ENCODE data around the gene CRYBA2. TPM values are rescaled to one million over a fixed set of nuclear protein-coding genes. Genes with fewer than 3 reads are reported as not detected.

Gene CRYBA2, protein sequence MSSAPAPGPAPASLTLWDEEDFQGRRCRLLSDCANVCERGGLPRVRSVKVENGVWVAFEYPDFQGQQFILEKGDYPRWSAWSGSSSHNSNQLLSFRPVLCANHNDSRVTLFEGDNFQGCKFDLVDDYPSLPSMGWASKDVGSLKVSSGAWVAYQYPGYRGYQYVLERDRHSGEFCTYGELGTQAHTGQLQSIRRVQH
- 1 to 10 TPM; 2.6 to 3.5 TPM for total RNA-seq
- not detected for polyA plus RNA-seq (2013, experiment 1 of 2)
- polyA plus RNA-seq (2013, experiment 2 of 2), result not detected
- long read RNA-seq, experiment 1, result 0 reads
- long read RNA-seq, experiment 2, partial matches to known transcripts, result 1 of 1 reads
- long read RNA-seq, experiment 2, other reads (novel, unspliced or antisense), result 0 of 1 reads
- long read RNA-seq, experiment 3, partial matches to known transcripts, result 0 of 1 reads
- long read RNA-seq, experiment 3, other reads (novel, unspliced or antisense), result 1 of 1 reads
- long read RNA-seq, experiment 4, result 0 reads

DNA sequence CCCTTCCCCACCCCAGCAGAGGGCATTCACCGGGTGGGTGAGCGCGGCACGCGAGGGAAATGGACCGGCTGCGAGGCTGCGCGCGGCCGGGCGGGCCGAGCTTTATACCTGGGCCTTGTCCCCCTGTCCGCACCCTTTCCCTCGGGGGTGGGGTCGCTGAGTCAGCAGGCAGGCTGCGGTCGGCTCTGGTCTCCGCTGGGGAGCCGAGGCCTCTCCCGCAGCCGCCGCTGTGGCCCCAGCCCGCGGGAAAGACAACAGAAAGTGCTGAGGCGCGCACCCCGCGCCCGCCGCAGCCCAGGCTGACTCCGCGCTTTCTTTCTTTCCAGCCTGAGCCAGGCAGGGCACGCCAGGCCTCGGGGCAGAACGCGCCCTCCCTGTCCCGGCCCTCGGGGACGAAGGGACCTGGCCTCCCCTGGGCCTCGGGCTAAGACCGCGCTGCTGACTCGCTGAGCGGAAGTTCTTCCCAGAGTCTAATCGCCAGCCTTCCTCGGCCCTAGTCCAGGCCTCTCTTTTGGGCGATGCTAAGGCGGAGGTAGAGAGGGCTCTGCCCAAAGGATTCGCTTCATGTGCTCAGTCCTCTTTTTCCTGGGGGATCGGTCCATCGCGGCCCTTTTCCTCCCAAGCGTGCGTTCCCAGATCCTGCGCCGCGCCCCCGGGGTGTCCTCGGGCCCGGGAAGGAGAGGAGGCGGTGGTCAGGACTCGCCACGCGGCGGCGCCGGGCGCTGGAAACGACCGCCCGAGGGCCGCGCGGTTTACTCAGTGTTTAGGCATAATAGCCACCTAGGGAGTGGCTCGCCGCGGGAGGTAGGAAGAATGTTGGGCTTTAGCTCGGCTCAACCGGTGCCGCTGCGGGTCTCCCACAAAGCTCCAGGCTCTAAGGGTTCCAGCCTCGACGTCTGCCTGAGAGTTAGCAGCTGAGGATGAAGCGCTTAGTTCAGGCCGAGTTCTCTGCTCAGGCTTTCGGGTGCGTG, at the start of gene CRYBA2:
CRYBA2 (minus strand) TSS at position 78 of the 971 bp plus-strand sequence. CDS start 246 bp downstream, outside the sequence.
- TF ChIP-seq, protein P1, sequence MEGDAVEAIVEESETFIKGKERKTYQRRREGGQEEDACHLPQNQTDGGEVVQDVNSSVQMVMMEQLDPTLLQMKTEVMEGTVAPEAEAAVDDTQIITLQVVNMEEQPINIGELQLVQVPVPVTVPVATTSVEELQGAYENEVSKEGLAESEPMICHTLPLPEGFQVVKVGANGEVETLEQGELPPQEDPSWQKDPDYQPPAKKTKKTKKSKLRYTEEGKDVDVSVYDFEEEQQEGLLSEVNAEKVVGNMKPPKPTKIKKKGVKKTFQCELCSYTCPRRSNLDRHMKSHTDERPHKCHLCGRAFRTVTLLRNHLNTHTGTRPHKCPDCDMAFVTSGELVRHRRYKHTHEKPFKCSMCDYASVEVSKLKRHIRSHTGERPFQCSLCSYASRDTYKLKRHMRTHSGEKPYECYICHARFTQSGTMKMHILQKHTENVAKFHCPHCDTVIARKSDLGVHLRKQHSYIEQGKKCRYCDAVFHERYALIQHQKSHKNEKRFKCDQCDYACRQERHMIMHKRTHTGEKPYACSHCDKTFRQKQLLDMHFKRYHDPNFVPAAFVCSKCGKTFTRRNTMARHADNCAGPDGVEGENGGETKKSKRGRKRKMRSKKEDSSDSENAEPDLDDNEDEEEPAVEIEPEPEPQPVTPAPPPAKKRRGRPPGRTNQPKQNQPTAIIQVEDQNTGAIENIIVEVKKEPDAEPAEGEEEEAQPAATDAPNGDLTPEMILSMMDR (conservative IDR thresholded peaks at IDR 0.05), result peak; percentile 42
- peaks cover 91% of the 10 kb centered on the region for H3K27me3 Mint-ChIP-seq (ENCODE audit: insufficient read depth)
- WGBS, 2 experiments (ENCODE audit: insufficient coverage in 1 of 2, insufficient read length in 1 of 2), result 3 to 6% methylated on average over 31 to 88 of the region's 88 CpGs
- peak; percentile 78 for DNase-seq
- Histone ChIP-seq H3K4me1 (ENCODE audit: control insufficient read depth, insufficient read depth, low read length) (peaks cover 17% of the 10 kb centered on the region), H3K9me3 (ENCODE audit: control insufficient read depth, low read length) (no peaks in the 10 kb centered on the region), H3K4me3 (ENCODE audit: low read length) (peak within 1 kb of the TSS; percentile 73), H3K27me3 (ENCODE audit: control insufficient read depth, insufficient read depth, low read length, poor library complexity, severe bottlenecking) (peaks cover 74% of the 10 kb centered on the region), H3K36me3 (ENCODE audit: control insufficient read depth, insufficient read depth, low read length) (no peaks in the 10 kb centered on the region), H3K27ac (ENCODE audit: low read depth, low read length) (no peak within 1 kb of the TSS), H3K9ac (ENCODE audit: extremely low read depth, low read length, poor library complexity, severe bottlenecking) (no peak within 1 kb of the TSS)
- peak within 1 kb of the TSS; percentile 19 for H3K4me3 Mint-ChIP-seq
- peaks cover 20% of the 10 kb centered on the region for H3K4me1 Mint-ChIP-seq
- H3K27ac Mint-ChIP-seq, result no peak within 1 kb of the TSS
- no peaks in the 10 kb centered on the region for H3K9me3 Mint-ChIP-seq
- H3K36me3 Mint-ChIP-seq (ENCODE audit: low read depth), result no peaks in the 10 kb centered on the region

DNA sequence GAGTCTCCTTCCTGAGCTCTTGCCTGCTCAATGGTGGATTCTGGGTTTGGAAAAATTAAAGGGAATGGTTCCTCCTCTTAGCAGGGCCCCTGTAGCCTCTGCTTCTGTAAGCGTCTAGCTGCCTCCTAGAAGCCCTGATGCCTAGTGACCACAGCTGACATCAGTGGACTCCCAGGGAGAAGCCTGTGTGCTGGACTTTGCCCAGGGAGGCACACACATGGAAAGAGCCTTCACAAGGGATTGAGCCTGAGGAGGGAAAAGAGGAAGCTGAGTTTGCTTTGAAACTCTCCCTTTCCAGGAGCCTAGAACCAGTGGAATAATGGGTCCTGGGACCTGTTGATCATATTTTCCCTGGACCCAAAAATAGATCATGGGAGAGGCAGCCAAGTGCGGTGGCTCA, 49.5 kb upstream of the CRYBA2 start:
- Histone ChIP-seq H3K27ac (ENCODE audit: low read depth, low read length) (no peak overlapping the region), H3K27me3 (ENCODE audit: control insufficient read depth, insufficient read depth, low read length, poor library complexity, severe bottlenecking) (peaks cover 68% of the 10 kb centered on the region), H3K4me1 (ENCODE audit: control insufficient read depth, insufficient read depth, low read length) (no peaks in the 10 kb centered on the region), H3K36me3 (ENCODE audit: control insufficient read depth, insufficient read depth, low read length) (no peaks in the 10 kb centered on the region), H3K9me3 (ENCODE audit: control insufficient read depth, low read length) (no peaks in the 10 kb centered on the region), H3K9ac (ENCODE audit: extremely low read depth, low read length, poor library complexity, severe bottlenecking) (no peak overlapping the region), H3K4me3 (ENCODE audit: low read length) (no peak overlapping the region)
- DNase-seq, result no peak
- no peaks in the 10 kb centered on the region for H3K9me3 Mint-ChIP-seq
- H3K36me3 Mint-ChIP-seq (ENCODE audit: low read depth), result no peaks in the 10 kb centered on the region
- no peak overlapping the region for H3K27ac Mint-ChIP-seq
- H3K27me3 Mint-ChIP-seq (ENCODE audit: insufficient read depth), result peaks cover 69% of the 10 kb centered on the region
- peaks cover 3% of the 10 kb centered on the region for H3K4me1 Mint-ChIP-seq
- WGBS, 2 experiments (ENCODE audit: insufficient coverage in 1 of 2, insufficient read length in 1 of 2), result 65 to 75% methylated on average over 2 of the region's 2 CpGs
- TF ChIP-seq, protein P1 (conservative IDR thresholded peaks at IDR 0.05), result no peak
- H3K4me3 Mint-ChIP-seq, result no peak overlapping the region

DNA sequence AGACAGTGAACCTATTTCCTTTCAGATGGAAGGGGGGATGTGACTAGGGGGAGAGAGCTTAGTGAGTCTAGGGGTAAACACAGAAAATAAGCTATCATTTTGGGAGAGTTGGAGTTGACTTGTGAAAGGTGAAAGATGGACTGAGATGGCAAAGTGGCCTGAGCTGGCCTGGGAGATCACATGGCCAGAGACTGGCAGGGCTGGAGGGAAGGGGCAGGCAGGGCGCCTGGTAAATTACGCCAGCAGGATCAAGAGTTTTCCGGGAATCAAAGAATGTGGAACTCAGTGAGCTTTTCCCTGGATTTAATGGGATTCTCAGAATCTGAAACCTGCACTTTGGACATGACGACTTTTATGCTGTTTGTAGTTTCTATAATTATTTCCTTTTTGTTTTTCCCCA, 48.9 kb upstream of the CRYBA2 start:
- Mint-ChIP-seq H3K9me3 (no peaks in the 10 kb centered on the region), H3K4me3 (no peak overlapping the region), H3K27ac (no peak overlapping the region), H3K4me1 (peaks cover 3% of the 10 kb centered on the region), H3K27me3 (ENCODE audit: insufficient read depth) (peaks cover 69% of the 10 kb centered on the region), H3K36me3 (ENCODE audit: low read depth) (no peaks in the 10 kb centered on the region)
- H3K9me3 ChIP-seq (ENCODE audit: control insufficient read depth, low read length), result no peaks in the 10 kb centered on the region
- H3K36me3 ChIP-seq (ENCODE audit: control insufficient read depth, insufficient read depth, low read length), result no peaks in the 10 kb centered on the region
- H3K27me3 ChIP-seq (ENCODE audit: control insufficient read depth, insufficient read depth, low read length, poor library complexity, severe bottlenecking), result peaks cover 68% of the 10 kb centered on the region
- no peak for DNase-seq
- no peak overlapping the region for H3K4me3 ChIP-seq (ENCODE audit: low read length)
- no peaks in the 10 kb centered on the region for H3K4me1 ChIP-seq (ENCODE audit: control insufficient read depth, insufficient read depth, low read length)
- WGBS, 2 experiments (ENCODE audit: insufficient coverage in 1 of 2, insufficient read length in 1 of 2), result 80 to 89% methylated on average over 3 to 4 of the region's 4 CpGs
- H3K9ac ChIP-seq (ENCODE audit: extremely low read depth, low read length, poor library complexity, severe bottlenecking), result no peak overlapping the region
- no peak overlapping the region for H3K27ac ChIP-seq (ENCODE audit: low read depth, low read length)
- TF ChIP-seq, protein P1 (conservative IDR thresholded peaks at IDR 0.05), result no peak

Measured in endodermal cell (in vitro differentiated cells).